ENCODE data around the gene KCNQ4.

The KCNQ4 gene

GRCh38 chr1:40783001-40783905 lies at the start of gene KCNQ4:
Gene KCNQ4 (plus strand): TSS chr1:40783787. CDS start chr1:40784094, 307 bp downstream.
- H3K27me3 Mint-ChIP-seq: peaks cover 35% of the 10 kb centered on the region

GRCh38 chr1:40734882-40735628 lies 48.5 kb upstream of the KCNQ4 start:
- H3K4me1 Mint-ChIP-seq (ENCODE audit: low read depth): peaks cover 49% of the 10 kb centered on the region
- no peaks in the 10 kb centered on the region for H3K9me3 Mint-ChIP-seq
- H3K27me3 Mint-ChIP-seq: no peaks in the 10 kb centered on the region
- peaks cover 43% of the 10 kb centered on the region for H3K36me3 Mint-ChIP-seq (ENCODE audit: low read depth)
- no peak for DNase-seq
- H3K27ac Mint-ChIP-seq: peak overlapping the region; percentile 34
- no peak overlapping the region for H3K4me3 Mint-ChIP-seq

More at GRCh38 chr1:40783001-40783905, at the start of gene KCNQ4:
- DNase-seq: peak; percentile 53
- Mint-ChIP-seq H3K4me3 (peak within 1 kb of the TSS; percentile 69), H3K4me1 (ENCODE audit: low read depth) (peaks cover 8% of the 10 kb centered on the region), H3K36me3 (ENCODE audit: low read depth) (peaks cover 3% of the 10 kb centered on the region), H3K27ac (peak within 1 kb of the TSS; percentile 29), H3K9me3 (no peaks in the 10 kb centered on the region)

- no peak for DNase-seq
- Mint-ChIP-seq H3K4me3 (no peak overlapping the region), H3K4me1 (ENCODE audit: low read depth) (peaks cover 50% of the 10 kb centered on the region), H3K27ac (peak overlapping the region; percentile 19), H3K36me3 (ENCODE audit: low read depth) (peaks cover 44% of the 10 kb centered on the region), H3K9me3 (no peaks in the 10 kb centered on the region), H3K27me3 (no peaks in the 10 kb centered on the region)
These were observed 47.5 kb upstream of the KCNQ4 start for GRCh38 chr1:40736085-40736531.

GRCh38 chr1:40738831-40739230 lies 44.8 kb upstream of the KCNQ4 start:
- H3K27me3 Mint-ChIP-seq: no peaks in the 10 kb centered on the region
- DNase-seq: no peak
- H3K27ac Mint-ChIP-seq: no peak overlapping the region
- peaks cover 64% of the 10 kb centered on the region for H3K36me3 Mint-ChIP-seq (ENCODE audit: low read depth)
- H3K4me1 Mint-ChIP-seq (ENCODE audit: low read depth): peaks cover 61% of the 10 kb centered on the region
- H3K4me3 Mint-ChIP-seq: no peak overlapping the region
- H3K9me3 Mint-ChIP-seq: no peaks in the 10 kb centered on the region

- Mint-ChIP-seq H3K4me1 (ENCODE audit: low read depth) (peaks cover 65% of the 10 kb centered on the region), H3K9me3 (no peaks in the 10 kb centered on the region), H3K27me3 (no peaks in the 10 kb centered on the region), H3K36me3 (ENCODE audit: low read depth) (peaks cover 71% of the 10 kb centered on the region), H3K27ac (no peak overlapping the region), H3K4me3 (no peak overlapping the region)
- DNase-seq: no peak
These were observed 44.1 kb upstream of the KCNQ4 start for GRCh38 chr1:40739455-40740008.

- Mint-ChIP-seq H3K4me3 (no peak overlapping the region), H3K9me3 (no peaks in the 10 kb centered on the region), H3K27me3 (no peaks in the 10 kb centered on the region), H3K27ac (peak overlapping the region; percentile 66), H3K4me1 (ENCODE audit: low read depth) (peaks cover 66% of the 10 kb centered on the region), H3K36me3 (ENCODE audit: low read depth) (peaks cover 79% of the 10 kb centered on the region)
- no peak for DNase-seq
These were observed 43.3 kb upstream of the KCNQ4 start for GRCh38 chr1:40740039-40740996.

GRCh38 chr1:40740997-40741736 lies 42.4 kb upstream of the KCNQ4 start:
- DNase-seq: no peak
- Mint-ChIP-seq H3K4me1 (ENCODE audit: low read depth) (peaks cover 70% of the 10 kb centered on the region), H3K4me3 (no peak overlapping the region), H3K27me3 (no peaks in the 10 kb centered on the region), H3K36me3 (ENCODE audit: low read depth) (peaks cover 82% of the 10 kb centered on the region), H3K9me3 (no peaks in the 10 kb centered on the region), H3K27ac (peak overlapping the region; percentile 37)

- DNase-seq: no peak
- no peaks in the 10 kb centered on the region for H3K9me3 Mint-ChIP-seq
- no peaks in the 10 kb centered on the region for H3K27me3 Mint-ChIP-seq
- H3K4me3 Mint-ChIP-seq: peak overlapping the region; percentile 16
- H3K36me3 Mint-ChIP-seq (ENCODE audit: low read depth): peaks cover 94% of the 10 kb centered on the region
- peak overlapping the region; percentile 84 for H3K27ac Mint-ChIP-seq
- H3K4me1 Mint-ChIP-seq (ENCODE audit: low read depth): peaks cover 75% of the 10 kb centered on the region
These were observed 41.1 kb upstream of the KCNQ4 start for GRCh38 chr1:40742363-40743061.

GRCh38 chr1:40743452-40743851 lies 40.1 kb upstream of the KCNQ4 start:
- peaks cover 75% of the 10 kb centered on the region for H3K4me1 Mint-ChIP-seq (ENCODE audit: low read depth)
- peaks cover 97% of the 10 kb centered on the region for H3K36me3 Mint-ChIP-seq (ENCODE audit: low read depth)
- H3K27ac Mint-ChIP-seq: peak overlapping the region; percentile 84
- DNase-seq: no peak
- H3K4me3 Mint-ChIP-seq: no peak overlapping the region
- H3K9me3 Mint-ChIP-seq: no peaks in the 10 kb centered on the region
- H3K27me3 Mint-ChIP-seq: no peaks in the 10 kb centered on the region

GRCh38 chr1:40743860-40744259 lies 39.7 kb upstream of the KCNQ4 start:
- Mint-ChIP-seq H3K4me3 (no peak overlapping the region), H3K27ac (no peak overlapping the region), H3K27me3 (no peaks in the 10 kb centered on the region), H3K9me3 (no peaks in the 10 kb centered on the region), H3K36me3 (ENCODE audit: low read depth) (peaks cover 97% of the 10 kb centered on the region), H3K4me1 (ENCODE audit: low read depth) (peaks cover 74% of the 10 kb centered on the region)
- no peak for DNase-seq

GRCh38 chr1:40745176-40745575 lies 38.4 kb upstream of the KCNQ4 start:
- H3K36me3 Mint-ChIP-seq (ENCODE audit: low read depth): peaks cover 97% of the 10 kb centered on the region
- H3K4me1 Mint-ChIP-seq (ENCODE audit: low read depth): peaks cover 62% of the 10 kb centered on the region
- H3K27ac Mint-ChIP-seq: peak overlapping the region; percentile 9

GRCh38 chr1:40746344-40747090 lies 37.1 kb upstream of the KCNQ4 start:
- Mint-ChIP-seq H3K4me1 (ENCODE audit: low read depth) (peaks cover 61% of the 10 kb centered on the region), H3K27me3 (no peaks in the 10 kb centered on the region), H3K36me3 (ENCODE audit: low read depth) (peaks cover 97% of the 10 kb centered on the region), H3K27ac (no peak overlapping the region), H3K4me3 (no peak overlapping the region), H3K9me3 (no peaks in the 10 kb centered on the region)
- DNase-seq: no peak

More at GRCh38 chr1:40745176-40745575, 38.4 kb upstream of the KCNQ4 start:
- DNase-seq: no peak
- Mint-ChIP-seq H3K27me3 (no peaks in the 10 kb centered on the region), H3K9me3 (no peaks in the 10 kb centered on the region), H3K4me3 (no peak overlapping the region)
